ENCODE measurements around the gene CFAP99. TPM values are rescaled to one million over a fixed set of nuclear protein-coding genes. Genes with fewer than 3 reads are reported as not detected.
A peak's percentile ranks its signal among the peaks of the same experiment; 100 is the strongest.

The CFAP99 gene
- total and polyA plus RNA-seq, 4 experiments from 2014 or later = 0.12 to 0.19 TPM; not detected in 2

DNA sequence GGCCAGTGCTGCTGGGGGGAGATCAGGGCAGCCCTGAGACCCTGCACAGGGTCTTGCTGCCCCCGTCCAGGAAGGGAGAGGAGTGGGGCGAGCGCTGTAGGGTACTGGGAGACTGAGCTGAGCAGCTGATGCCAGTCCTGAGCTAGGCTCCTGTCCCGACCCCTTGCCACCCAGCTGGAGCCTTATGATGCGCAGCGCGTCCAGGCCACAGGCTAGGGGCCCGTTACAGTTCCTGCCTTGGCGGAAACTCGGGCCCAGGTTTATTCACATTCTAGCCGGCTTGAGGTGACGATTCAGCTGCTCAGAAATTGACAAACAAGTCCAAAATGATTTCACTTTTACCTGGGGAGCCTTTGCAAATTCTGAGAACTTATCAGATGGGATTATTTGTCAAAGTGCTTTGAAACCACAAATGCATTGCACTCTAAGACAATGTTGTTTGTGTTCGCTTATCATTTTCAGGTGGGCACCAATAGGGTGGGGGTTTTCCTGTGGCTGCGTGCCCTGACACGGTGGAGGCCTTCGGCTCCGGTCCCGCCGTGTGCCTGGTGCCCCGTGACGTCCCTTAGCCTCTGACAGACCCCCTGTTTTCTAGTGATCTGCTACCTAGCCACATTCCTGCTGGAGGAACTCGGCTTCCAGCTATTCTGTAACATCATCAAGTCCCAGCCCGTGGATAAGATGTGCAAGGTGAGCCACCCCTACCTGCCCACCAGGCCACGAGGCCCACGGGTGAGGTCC is 18.9 kb downstream of the CFAP99 start:
- no peaks in the 10 kb centered on the region for H3K36me3 Mint-ChIP-seq
- H3K36me3 ChIP-seq (ENCODE audit: insufficient read depth, low read length) = no peaks in the 10 kb centered on the region
- intact Hi-C loops (cut with micrococcal nuclease) = no loop called here
- H3K27ac Mint-ChIP-seq = peak overlapping the region in 1 of 7 donors; percentile 13
- no peaks in the 10 kb centered on the region for H3K27me3 ChIP-seq (ENCODE audit: insufficient read depth, low read length)
- ChIA-PET CTCF (ENCODE audit: partially characterized antibody) (interaction anchor here (0.9 to 10.2 kb wide), 2 partner anchors 156 to 218 kb away, joined by 3 to 84 read pairs; no protein-coding TSS in a partner anchor), POLR2A (ENCODE audit: partially characterized antibody) (no interaction called here)
- no peak overlapping the region for H3K4me3 Mint-ChIP-seq
- peaks cover 0 to 5% (median 2%) of the 10 kb centered on the region in 4 donors for H3K4me1 Mint-ChIP-seq
- peaks cover 0 to 2% (median 0%) of the 10 kb centered on the region in 8 donors for H3K9me3 Mint-ChIP-seq
- H3K4me3 ChIP-seq (ENCODE audit: low read length in 2 of 2) = no peak overlapping the region
- H3K9me3 ChIP-seq (ENCODE audit: control insufficient read depth in 1 of 2, low read length in 2 of 2) = no peaks in the 10 kb centered on the region
- no peak overlapping the region for H3K27ac ChIP-seq (ENCODE audit: low read depth, low read length)
- no peaks in the 10 kb centered on the region for H3K27me3 Mint-ChIP-seq
- DNase-seq = no peak
- H3K4me1 ChIP-seq (ENCODE audit: insufficient read depth, low read length) = peaks cover 6% of the 10 kb centered on the region

GRCh38 chr4:2438822-2439718 is 20.3 kb downstream of the CFAP99 start:
- ChIA-PET CTCF (ENCODE audit: partially characterized antibody) (interaction anchor here (10.2 kb wide), 1 partner anchor 220 kb away, joined by 84 read pairs; no protein-coding TSS in a partner anchor), POLR2A (ENCODE audit: partially characterized antibody) (no interaction called here)
- Mint-ChIP-seq H3K27ac (no peak overlapping the region), H3K36me3 (no peaks in the 10 kb centered on the region), H3K4me1 (peaks cover 0 to 5% (median 2%) of the 10 kb centered on the region in 4 donors), H3K27me3 (no peaks in the 10 kb centered on the region), H3K9me3 (no peaks in the 10 kb centered on the region), H3K4me3 (no peak overlapping the region)
- DNase-seq = no peak
- H3K9me3 ChIP-seq (ENCODE audit: control insufficient read depth in 1 of 2, low read length in 2 of 2) = no peaks in the 10 kb centered on the region
- H3K36me3 ChIP-seq (ENCODE audit: insufficient read depth, low read length) = no peaks in the 10 kb centered on the region
- intact Hi-C loops (cut with micrococcal nuclease) = no loop called here
- H3K27ac ChIP-seq (ENCODE audit: low read depth, low read length) = no peak overlapping the region
- H3K4me3 ChIP-seq (ENCODE audit: low read length in 2 of 2) = no peak overlapping the region
- peaks cover 6% of the 10 kb centered on the region for H3K4me1 ChIP-seq (ENCODE audit: insufficient read depth, low read length)
- H3K27me3 ChIP-seq (ENCODE audit: insufficient read depth, low read length) = no peaks in the 10 kb centered on the region

DNA sequence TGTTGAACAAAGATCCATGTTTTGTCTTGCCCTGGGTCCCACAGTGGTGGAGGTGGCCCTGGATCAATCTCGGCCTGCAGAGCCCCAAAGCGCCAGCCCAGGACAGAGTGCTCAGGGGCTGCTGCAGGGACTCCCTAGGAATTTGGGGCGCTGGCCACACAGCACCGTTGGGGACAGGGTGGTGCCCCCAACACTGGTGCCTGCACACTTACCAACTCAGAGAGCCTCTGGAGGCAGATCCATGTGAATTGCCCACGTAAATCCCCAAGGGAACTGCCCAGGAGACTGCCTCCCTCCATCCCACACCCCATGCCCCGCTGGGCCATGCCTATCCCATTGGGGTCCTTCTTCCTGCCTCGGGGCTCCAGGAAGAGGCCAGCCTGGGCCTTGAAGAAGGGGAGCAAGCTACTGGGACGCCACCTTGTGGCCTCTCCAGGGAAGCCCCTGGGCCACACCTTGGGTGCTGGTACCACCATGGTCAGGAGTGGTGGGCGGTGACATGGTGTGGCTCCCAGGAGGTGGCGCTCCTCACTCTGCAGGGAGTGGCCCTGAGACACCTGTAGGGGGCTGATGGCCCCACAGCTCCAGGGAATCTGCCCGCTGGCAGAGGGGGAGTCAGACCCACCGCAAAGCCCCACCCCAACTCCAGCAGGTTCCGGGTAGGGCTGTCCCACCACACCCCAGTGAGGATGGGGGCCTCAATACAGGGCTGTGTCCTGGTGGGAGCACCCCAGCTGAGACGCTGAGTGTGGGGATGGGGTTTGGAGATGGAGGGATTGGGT is 22.8 kb downstream of the CFAP99 start:
- POLR2A ChIA-PET (ENCODE audit: partially characterized antibody) = interaction anchor here (0.7 to 1.2 kb wide), 3 partner anchors 29 to 222 kb away, joined by 3 to 4 read pairs (median 3); no protein-coding TSS in a partner anchor
- Mint-ChIP-seq H3K9me3 (no peaks in the 10 kb centered on the region), H3K4me3 (peak overlapping the region in 1 of 8 donors; percentile 43), H3K27me3 (no peaks in the 10 kb centered on the region), H3K4me1 (peaks cover 0 to 5% (median 2%) of the 10 kb centered on the region in 4 donors), H3K27ac (peak overlapping the region in 1 of 7 donors; percentile 82), H3K36me3 (no peaks in the 10 kb centered on the region)
- H3K27me3 ChIP-seq (ENCODE audit: insufficient read depth, low read length) = no peaks in the 10 kb centered on the region
- no peak overlapping the region for H3K27ac ChIP-seq (ENCODE audit: low read depth, low read length)
- H3K9me3 ChIP-seq (ENCODE audit: control insufficient read depth in 1 of 2, low read length in 2 of 2) = no peaks in the 10 kb centered on the region
- DNase-seq = peak; percentile 63 to 78 (median 69)
- no peak overlapping the region for H3K4me3 ChIP-seq (ENCODE audit: low read length in 2 of 2)
- H3K4me1 ChIP-seq (ENCODE audit: insufficient read depth, low read length) = peaks cover 6% of the 10 kb centered on the region
- no peaks in the 10 kb centered on the region for H3K36me3 ChIP-seq (ENCODE audit: insufficient read depth, low read length)
- CTCF ChIA-PET (ENCODE audit: partially characterized antibody) = interaction anchor here (0.7 to 10.2 kb wide), 11 partner anchors 8 to 222 kb away, joined by 3 to 84 read pairs (median 5); partner anchors contain the start of genes CFAP99, MXD4 and ZFYVE28
- intact Hi-C loops (cut with micrococcal nuclease) = loop anchor here (1.0 to 2.0 kb wide), 3 partner anchors 29 to 221 kb away; no protein-coding TSS in a partner anchor

GRCh38 chr4:2442175-2442993 is 23.6 kb downstream of the CFAP99 start:
- intact Hi-C loops (cut with micrococcal nuclease) = no loop called here
- no peaks in the 10 kb centered on the region for H3K36me3 Mint-ChIP-seq
- no peaks in the 10 kb centered on the region for H3K36me3 ChIP-seq (ENCODE audit: insufficient read depth, low read length)
- H3K4me1 ChIP-seq (ENCODE audit: insufficient read depth, low read length) = peaks cover 6% of the 10 kb centered on the region
- no peaks in the 10 kb centered on the region for H3K9me3 ChIP-seq (ENCODE audit: control insufficient read depth in 1 of 2, low read length in 2 of 2)
- ChIA-PET POLR2A (ENCODE audit: partially characterized antibody) (interaction anchor here (0.8 to 1.2 kb wide), 2 partner anchors 160 to 222 kb away, joined by 3 to 4 read pairs; no protein-coding TSS in a partner anchor), CTCF (ENCODE audit: partially characterized antibody) (interaction anchor here (0.7 to 10.2 kb wide), 10 partner anchors 8 to 223 kb away, joined by 3 to 84 read pairs (median 4); partner anchors contain the start of genes CFAP99, MXD4 and ZFYVE28)
- H3K4me3 ChIP-seq (ENCODE audit: low read length in 2 of 2) = no peak overlapping the region
- H3K27me3 Mint-ChIP-seq = no peaks in the 10 kb centered on the region
- H3K9me3 Mint-ChIP-seq = no peaks in the 10 kb centered on the region
- no peaks in the 10 kb centered on the region for H3K27me3 ChIP-seq (ENCODE audit: insufficient read depth, low read length)
- DNase-seq = no peak
- H3K4me1 Mint-ChIP-seq = peaks cover 0 to 5% (median 2%) of the 10 kb centered on the region in 4 donors
- H3K27ac ChIP-seq (ENCODE audit: low read depth, low read length) = no peak overlapping the region
- no peak overlapping the region for H3K27ac Mint-ChIP-seq
- no peak overlapping the region for H3K4me3 Mint-ChIP-seq

GRCh38 chr4:2443061-2443730 is 24.4 kb downstream of the CFAP99 start:
- Mint-ChIP-seq H3K36me3 (no peaks in the 10 kb centered on the region), H3K4me1 (peaks cover 0 to 5% (median 2%) of the 10 kb centered on the region in 4 donors)

More at GRCh38 chr4:2443061-2443730, 24.4 kb downstream of the CFAP99 start:
- Mint-ChIP-seq H3K4me3 (no peak overlapping the region), H3K27ac (no peak overlapping the region), H3K9me3 (no peaks in the 10 kb centered on the region), H3K27me3 (no peaks in the 10 kb centered on the region)
- DNase-seq = no peak
- Histone ChIP-seq H3K27me3 (ENCODE audit: insufficient read depth, low read length) (no peaks in the 10 kb centered on the region), H3K27ac (ENCODE audit: low read depth, low read length) (no peak overlapping the region), H3K4me3 (ENCODE audit: low read length in 2 of 2) (no peak overlapping the region), H3K4me1 (ENCODE audit: insufficient read depth, low read length) (peaks cover 6% of the 10 kb centered on the region), H3K9me3 (ENCODE audit: control insufficient read depth in 1 of 2, low read length in 2 of 2) (no peaks in the 10 kb centered on the region), H3K36me3 (ENCODE audit: insufficient read depth, low read length) (no peaks in the 10 kb centered on the region)
- intact Hi-C loops (cut with micrococcal nuclease) = no loop called here
- ChIA-PET CTCF (ENCODE audit: partially characterized antibody) (interaction anchor here (1.2 to 10.2 kb wide), 2 partner anchors 31 to 224 kb away, joined by 5 to 84 read pairs; no protein-coding TSS in a partner anchor), POLR2A (ENCODE audit: partially characterized antibody) (no interaction called here)

Data from CD4-positive, alpha-beta memory T cell (primary cell).